PFSK-1 (cell line): ENCODE data around the gene CSAG1.
"Not testable (repeated sequence)": the region's sequence is repeated elsewhere in the genome, so short reads cannot be mapped to it uniquely, and the experiment has no call there.

Experiments
- POLR2AphosphoS5 ChIP-seq: IDR thresholded peaks from 2 replicates; pipeline ENCODE4 v1.6.1; 2012; ENCODE audit warnings: low read depth, mild to moderate bottlenecking, control low read depth, low read length, moderate library complexity
- REST ChIP-seq, 2 experiments: IDR thresholded peaks; 2 replicates each; pipeline versions ENCODE4 v1.6.1 to v1.8.0; 2011 to 2012; ENCODE audit warnings: low read depth in 2 of 2, low read length in 2 of 2, control low read depth in 1 of 2, inconsistent platforms in 1 of 2, mild to moderate bottlenecking in 1 of 2, moderate library complexity in 1 of 2; ENCODE audit not compliant: insufficient read depth in 1 of 2
- SIN3A ChIP-seq: IDR thresholded peaks from 2 replicates; pipeline ENCODE4 v1.6.1; 2012; ENCODE audit warnings: mild to moderate bottlenecking, low read length, moderate library complexity, borderline replicate concordance; ENCODE audit not compliant: insufficient read depth
- TAF1 ChIP-seq: IDR thresholded peaks from 2 replicates; pipeline ENCODE4 v1.6.1; 2012; ENCODE audit warnings: low read length, control low read depth, borderline replicate concordance; ENCODE audit not compliant: insufficient read depth

- TF ChIP-seq POLR2AphosphoS5; TAF1; SIN3A; REST (IDR thresholded peaks at IDR 0.05; ENCODE audit: insufficient read depth in 1 of 2, low read depth in 2 of 2, low read length in 2 of 2): not testable (repeated sequence)
Measured at GRCh38 chrX:152769549-152770289, 36.2 kb upstream of the CSAG1 start, which contains the start of gene MAGEA6.
